Measurements from ENCODE around the gene SYCP2L.
"Not testable (repeated sequence)": the region's sequence is repeated elsewhere in the genome, so short reads cannot be mapped to it uniquely, and the experiment has no call there.

The SYCP2L gene

GRCh38 chr6:10862361-10862760, 24.5 kb upstream of the SYCP2L start:
- Mint-ChIP-seq H3K27ac (no peak overlapping the region), H3K4me1 (ENCODE audit: low read depth) (no peaks in the 10 kb centered on the region), H3K9me3 (no peaks in the 10 kb centered on the region), H3K4me3 (no peak overlapping the region), H3K27me3 (ENCODE audit: low read depth) (no peaks in the 10 kb centered on the region), H3K36me3 (ENCODE audit: low read depth) (no peaks in the 10 kb centered on the region)
- no peak for DNase-seq (ENCODE audit: low spot score)

- H3K4me3 Mint-ChIP-seq; H3K4me1 Mint-ChIP-seq (ENCODE audit: low read depth): not testable (repeated sequence)
Observed at GRCh38 chr6:10863031-10863430, 23.8 kb upstream of the SYCP2L start.

DNA sequence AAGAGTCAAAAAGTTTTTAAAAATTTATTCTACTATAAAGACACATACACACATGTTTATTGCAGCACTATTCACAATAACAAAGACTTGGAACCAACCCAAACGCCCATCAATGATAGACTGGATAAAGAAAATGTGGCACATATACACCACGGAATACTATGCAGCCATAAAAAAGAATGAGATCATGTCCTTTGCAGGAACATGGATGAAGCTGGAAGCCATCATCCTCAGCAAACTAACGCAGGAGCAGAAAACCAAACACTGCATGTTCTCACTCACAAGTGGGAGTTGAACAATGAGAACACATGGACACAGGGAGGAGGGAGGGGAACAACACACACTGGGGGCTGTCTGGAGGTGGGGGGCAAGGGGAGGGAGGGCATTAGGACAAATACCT, 20.1 kb upstream of the SYCP2L start:
- not testable (repeated sequence) for H3K27ac Mint-ChIP-seq; DNase-seq (ENCODE audit: low spot score); H3K27me3 Mint-ChIP-seq (ENCODE audit: low read depth); H3K4me3 Mint-ChIP-seq; H3K4me1 Mint-ChIP-seq (ENCODE audit: low read depth); H3K36me3 Mint-ChIP-seq (ENCODE audit: low read depth); H3K9me3 Mint-ChIP-seq

More at GRCh38 chr6:10863031-10863430, 23.8 kb upstream of the SYCP2L start:
- not testable (repeated sequence) for H3K27ac Mint-ChIP-seq; H3K36me3 Mint-ChIP-seq (ENCODE audit: low read depth); H3K27me3 Mint-ChIP-seq (ENCODE audit: low read depth); H3K9me3 Mint-ChIP-seq; DNase-seq (ENCODE audit: low spot score)

- H3K9me3 Mint-ChIP-seq: no peaks in the 10 kb centered on the region
- H3K36me3 Mint-ChIP-seq (ENCODE audit: low read depth): no peaks in the 10 kb centered on the region
- DNase-seq (ENCODE audit: low spot score): no peak
- no peaks in the 10 kb centered on the region for H3K4me1 Mint-ChIP-seq (ENCODE audit: low read depth)
- H3K4me3 Mint-ChIP-seq: no peak overlapping the region
- no peak overlapping the region for H3K27ac Mint-ChIP-seq
- H3K27me3 Mint-ChIP-seq (ENCODE audit: low read depth): peaks cover 5% of the 10 kb centered on the region
Observed at GRCh38 chr6:10867952-10868351, 18.9 kb upstream of the SYCP2L start.

GRCh38 chr6:10873374-10873773, 13.5 kb upstream of the SYCP2L start:
- Mint-ChIP-seq H3K4me3 (no peak overlapping the region), H3K27me3 (ENCODE audit: low read depth) (peaks cover 7% of the 10 kb centered on the region), H3K36me3 (ENCODE audit: low read depth) (no peaks in the 10 kb centered on the region), H3K27ac (no peak overlapping the region), H3K4me1 (ENCODE audit: low read depth) (no peaks in the 10 kb centered on the region), H3K9me3 (no peaks in the 10 kb centered on the region)
- DNase-seq (ENCODE audit: low spot score): no peak

- no peaks in the 10 kb centered on the region for H3K4me1 Mint-ChIP-seq (ENCODE audit: low read depth)
Observed at GRCh38 chr6:10874207-10874606, 12.6 kb upstream of the SYCP2L start.

DNA sequence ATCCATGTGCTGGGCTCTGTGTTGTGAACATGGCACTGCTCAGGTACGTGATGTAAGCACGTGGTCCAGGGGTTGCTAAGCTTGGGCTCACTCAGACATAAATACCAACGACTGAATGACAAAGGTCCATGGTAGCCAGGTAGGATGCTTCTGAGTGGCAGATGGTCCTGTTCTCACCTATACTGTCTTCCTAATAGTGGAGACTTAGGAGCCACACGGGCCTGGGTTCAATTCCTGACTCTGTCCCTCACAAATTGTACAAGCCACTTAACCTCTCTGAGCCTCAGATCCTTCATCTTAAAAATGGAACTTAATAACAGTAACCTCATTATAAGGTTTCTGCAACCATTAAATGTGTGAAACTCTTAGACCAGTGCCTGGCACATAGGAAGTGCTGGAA, 11.8 kb upstream of the SYCP2L start:
- H3K9me3 Mint-ChIP-seq: no peaks in the 10 kb centered on the region

More at GRCh38 chr6:10874207-10874606, 12.6 kb upstream of the SYCP2L start:
- Mint-ChIP-seq H3K4me3 (no peak overlapping the region), H3K36me3 (ENCODE audit: low read depth) (no peaks in the 10 kb centered on the region), H3K27ac (no peak overlapping the region), H3K27me3 (ENCODE audit: low read depth) (peaks cover 10% of the 10 kb centered on the region), H3K9me3 (no peaks in the 10 kb centered on the region)
- no peak for DNase-seq (ENCODE audit: low spot score)

DNA sequence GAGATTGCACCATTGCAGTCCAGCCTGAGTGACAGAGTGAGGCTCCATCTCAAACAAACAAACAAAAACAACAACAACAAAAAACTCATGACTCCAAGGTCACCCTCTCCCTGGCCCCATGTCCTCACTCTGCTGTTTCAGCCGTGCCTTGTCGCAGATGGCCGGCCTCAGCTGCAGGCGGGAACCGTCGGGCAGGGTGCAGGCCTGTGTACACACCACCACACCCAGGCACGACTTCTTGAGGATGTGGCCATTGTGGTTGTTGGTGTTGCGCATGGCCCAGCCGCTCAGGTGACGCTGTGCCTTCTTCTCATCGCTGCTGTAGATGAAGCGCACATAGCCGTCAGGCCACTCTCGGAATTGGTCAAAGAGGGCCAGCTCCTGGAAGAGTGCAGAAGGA, 9.8 kb upstream of the SYCP2L start:
- Mint-ChIP-seq H3K27me3 (ENCODE audit: low read depth) (peaks cover 34% of the 10 kb centered on the region), H3K36me3 (ENCODE audit: low read depth) (no peaks in the 10 kb centered on the region), H3K27ac (no peak overlapping the region), H3K4me3 (no peak overlapping the region), H3K9me3 (no peaks in the 10 kb centered on the region), H3K4me1 (ENCODE audit: low read depth) (no peaks in the 10 kb centered on the region)
- no peak for DNase-seq (ENCODE audit: low spot score)

More for the DNA sequence above, 11.8 kb upstream of the SYCP2L start:
- Mint-ChIP-seq H3K4me3 (no peak overlapping the region), H3K27ac (no peak overlapping the region), H3K4me1 (ENCODE audit: low read depth) (no peaks in the 10 kb centered on the region), H3K36me3 (ENCODE audit: low read depth) (no peaks in the 10 kb centered on the region), H3K27me3 (ENCODE audit: low read depth) (peaks cover 18% of the 10 kb centered on the region)
- DNase-seq (ENCODE audit: low spot score): no peak

DNA sequence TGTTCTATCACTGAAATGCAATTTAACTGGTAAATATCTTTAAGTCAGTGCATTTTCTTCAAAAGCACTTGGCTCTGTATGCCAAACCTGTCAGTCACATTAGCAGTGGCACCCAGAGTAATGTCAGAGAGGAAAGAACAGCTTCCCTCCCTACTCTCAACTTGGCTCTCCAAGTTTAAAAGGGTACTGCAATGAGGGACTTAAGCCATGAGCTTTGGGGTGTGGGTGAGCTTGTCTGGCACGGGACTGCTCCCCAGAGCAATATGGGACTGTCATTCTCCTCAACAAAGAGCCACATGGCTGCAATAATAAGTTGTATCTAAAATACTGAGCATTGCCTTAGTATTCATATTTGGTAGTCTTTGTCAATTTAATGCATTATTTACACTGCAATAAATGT, 9.0 kb upstream of the SYCP2L start:
- H3K4me1 Mint-ChIP-seq (ENCODE audit: low read depth): peaks cover 3% of the 10 kb centered on the region
- no peak for DNase-seq (ENCODE audit: low spot score)
- no peaks in the 10 kb centered on the region for H3K9me3 Mint-ChIP-seq
- peaks cover 40% of the 10 kb centered on the region for H3K27me3 Mint-ChIP-seq (ENCODE audit: low read depth)
- no peak overlapping the region for H3K27ac Mint-ChIP-seq
- H3K36me3 Mint-ChIP-seq (ENCODE audit: low read depth): no peaks in the 10 kb centered on the region
- no peak overlapping the region for H3K4me3 Mint-ChIP-seq

DNA sequence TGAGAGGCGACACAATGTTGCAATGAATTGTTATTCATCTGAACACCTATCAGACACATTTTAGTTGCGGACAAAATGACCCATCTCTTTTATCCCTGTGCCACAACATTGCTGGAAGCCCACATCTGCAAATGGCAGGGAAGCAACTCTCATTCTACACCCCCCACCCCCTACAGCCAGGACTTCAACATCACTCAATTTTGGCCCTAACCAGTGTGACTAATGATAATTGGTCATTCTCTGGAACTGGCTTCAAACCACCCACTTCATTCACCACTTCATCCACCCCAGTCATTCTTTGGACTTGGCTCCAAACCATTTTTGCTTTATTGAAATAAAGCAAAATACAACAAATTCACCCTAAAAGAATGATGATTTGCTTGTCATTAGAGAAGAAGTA, 6.5 kb upstream of the SYCP2L start:
- H3K36me3 Mint-ChIP-seq (ENCODE audit: low read depth): no peaks in the 10 kb centered on the region
- H3K4me1 Mint-ChIP-seq (ENCODE audit: low read depth): peaks cover 5% of the 10 kb centered on the region
- no peak for DNase-seq (ENCODE audit: low spot score)
- no peak overlapping the region for H3K4me3 Mint-ChIP-seq
- H3K27ac Mint-ChIP-seq: no peak overlapping the region
- no peaks in the 10 kb centered on the region for H3K9me3 Mint-ChIP-seq
- H3K27me3 Mint-ChIP-seq (ENCODE audit: low read depth): peaks cover 62% of the 10 kb centered on the region

DNA sequence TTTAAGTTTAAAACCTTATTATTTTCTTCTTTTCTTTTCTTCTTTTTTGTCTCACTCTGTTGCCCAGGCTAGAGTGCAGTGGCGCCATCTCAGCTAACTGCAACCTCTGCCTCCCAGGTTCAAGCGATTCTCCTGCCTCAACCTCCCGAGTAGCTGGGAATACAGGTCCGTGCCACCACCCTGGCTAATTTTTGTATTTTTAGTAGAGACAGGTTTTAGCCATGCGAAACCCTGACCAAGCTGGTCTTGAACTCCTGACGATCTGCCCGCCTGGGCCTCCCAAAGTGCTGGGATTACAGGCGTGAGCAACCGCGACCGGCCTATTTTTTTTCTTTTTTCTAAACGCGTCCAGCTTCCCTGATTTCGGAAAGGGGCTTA, 4.6 kb upstream of the SYCP2L start:
- not testable (repeated sequence) for H3K4me3 Mint-ChIP-seq; H3K27ac Mint-ChIP-seq; H3K4me1 Mint-ChIP-seq (ENCODE audit: low read depth); DNase-seq (ENCODE audit: low spot score); H3K9me3 Mint-ChIP-seq; H3K36me3 Mint-ChIP-seq (ENCODE audit: low read depth)
- peaks cover 80% of the 10 kb centered on the region for H3K27me3 Mint-ChIP-seq (ENCODE audit: low read depth)

DNA sequence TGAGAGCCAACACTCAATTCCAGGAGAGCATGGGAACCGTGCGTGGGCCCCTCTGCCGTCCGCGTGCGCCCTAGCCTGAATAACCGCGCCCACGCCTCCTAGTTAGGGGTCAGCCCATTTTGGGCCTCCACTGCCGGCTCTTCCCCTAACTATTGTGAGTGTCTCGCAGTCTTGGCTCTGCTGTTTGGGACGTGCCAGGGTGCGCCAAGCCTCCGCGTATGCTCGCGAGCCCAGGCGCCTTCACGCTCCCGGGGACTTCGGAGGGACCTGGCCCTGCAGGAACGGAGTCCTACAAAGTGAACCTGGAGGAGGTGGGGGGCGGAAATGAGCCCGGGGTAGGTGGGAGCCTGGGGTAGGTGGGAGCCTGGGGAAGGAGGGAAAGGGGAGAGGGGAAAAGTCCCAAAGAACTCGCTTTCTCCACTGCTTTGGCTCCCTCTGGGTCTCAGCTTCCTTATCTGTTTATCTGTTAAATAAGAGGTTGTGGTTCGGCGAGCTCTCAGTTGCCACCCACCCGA, 4.1 kb upstream of the SYCP2L start:
- no peak overlapping the region for H3K27ac Mint-ChIP-seq
- no peak for DNase-seq (ENCODE audit: low spot score)
- H3K4me1 Mint-ChIP-seq (ENCODE audit: low read depth): peaks cover 5% of the 10 kb centered on the region
- no peak overlapping the region for H3K4me3 Mint-ChIP-seq
- H3K27me3 Mint-ChIP-seq (ENCODE audit: low read depth): peaks cover 85% of the 10 kb centered on the region
- peaks cover 1% of the 10 kb centered on the region for H3K36me3 Mint-ChIP-seq (ENCODE audit: low read depth)
- H3K9me3 Mint-ChIP-seq: no peaks in the 10 kb centered on the region

DNA sequence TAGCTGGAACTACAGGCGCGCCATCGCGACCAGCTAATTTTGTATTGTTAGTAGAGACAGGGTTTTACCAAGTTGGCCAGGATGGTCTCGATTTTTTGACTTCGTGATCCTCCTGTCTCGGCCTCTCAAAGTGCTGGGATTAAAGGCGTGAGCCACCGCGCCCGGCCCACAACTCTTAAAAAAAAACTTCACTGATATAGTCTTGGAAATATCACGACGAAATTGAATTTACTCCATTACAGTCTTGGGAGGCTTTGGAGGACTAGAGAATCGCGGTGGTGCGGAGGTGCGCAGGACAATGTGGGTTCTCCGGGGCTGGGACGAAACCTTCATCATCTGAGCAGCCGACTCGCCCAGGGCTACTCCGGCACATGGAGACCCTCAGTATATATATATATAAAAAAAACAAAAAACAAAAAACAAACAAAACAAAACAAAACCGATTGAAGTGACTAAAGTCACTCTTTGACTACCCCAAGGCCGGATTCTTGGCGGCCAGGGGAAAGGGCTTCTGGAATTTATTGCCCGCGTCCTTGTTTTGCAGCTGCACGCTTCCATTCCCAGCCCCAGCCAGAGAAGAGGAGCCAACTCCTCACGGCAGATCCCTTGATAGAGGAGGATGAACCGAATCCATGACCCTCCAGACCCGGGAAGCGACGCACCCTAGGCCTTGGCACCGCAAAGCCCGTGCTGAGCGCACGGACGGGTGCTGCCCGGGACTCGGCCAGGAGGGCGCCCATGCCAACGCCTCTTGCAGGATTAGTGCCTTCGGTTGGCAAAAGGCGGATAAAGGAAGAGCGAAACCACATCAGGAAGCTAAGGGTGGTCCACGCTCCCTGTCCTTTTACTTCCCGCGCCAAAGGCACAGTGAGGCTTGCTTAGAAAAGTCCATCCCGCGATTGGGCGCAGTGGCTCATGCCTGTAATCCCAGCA, 3.3 kb upstream of the SYCP2L start:
- H3K4me3 Mint-ChIP-seq: no peak overlapping the region
- DNase-seq (ENCODE audit: low spot score): no peak
- peaks cover 5% of the 10 kb centered on the region for H3K4me1 Mint-ChIP-seq (ENCODE audit: low read depth)
- peaks cover 1% of the 10 kb centered on the region for H3K36me3 Mint-ChIP-seq (ENCODE audit: low read depth)
- H3K27ac Mint-ChIP-seq: no peak overlapping the region
- H3K27me3 Mint-ChIP-seq (ENCODE audit: low read depth): peaks cover 88% of the 10 kb centered on the region
- H3K9me3 Mint-ChIP-seq: no peaks in the 10 kb centered on the region

GRCh38 chr6:10884245-10884972, 2.4 kb upstream of the SYCP2L start:
- peaks cover 1% of the 10 kb centered on the region for H3K36me3 Mint-ChIP-seq (ENCODE audit: low read depth)
- peaks cover 5% of the 10 kb centered on the region for H3K4me1 Mint-ChIP-seq (ENCODE audit: low read depth)
- no peak overlapping the region for H3K4me3 Mint-ChIP-seq
- H3K27ac Mint-ChIP-seq: no peak overlapping the region
- H3K27me3 Mint-ChIP-seq (ENCODE audit: low read depth): peaks cover 90% of the 10 kb centered on the region
- no peak for DNase-seq (ENCODE audit: low spot score)
- no peaks in the 10 kb centered on the region for H3K9me3 Mint-ChIP-seq

Data from T-helper 2 cell treated with Interferon-gamma antibody and Interleukin-4, amounts not matched to agents 5 μg/mL and 100 μg/mL, for 36 hours (primary cell).